Heart left ventricle (tissue), 13 donors: ENCODE data around the gene ZNF578.
"Not testable (repeated sequence)": the region's sequence is repeated elsewhere in the genome, so short reads cannot be mapped to it uniquely, and the experiment has no call there.

Source experiments
- POLR2A ChIP-seq, 2 donors: fragments of 450-650 bp; IDR thresholded peaks; one replicate each; pipeline ENCODE4 v1.6.1; 2017; ENCODE audit warnings: antibody characterized with exemption in 2 of 2, mild to moderate bottlenecking in 2 of 2, moderate library complexity in 2 of 2
- TF ChIP-seq, protein P1 (sequence below), 12 donors: fragments of 200-600 bp; sonication (generic) in 4 of 12; IDR thresholded peaks; one replicate each; pipeline versions ENCODE4 v1.5.0 to v1.8.0; 2018 to 2022; ENCODE audit warnings: antibody characterized with exemption in 12 of 12, mild to moderate bottlenecking in 5 of 12
- donor health status: ischemic (EF 13 %, LVEDD 7.1; RV severe dilation, severe dysfunction).
- donor health status: DM: no; HTN: yes; CAD: no.
- donor health status: DM: no; HTN: no; CAD: no.
- donor health status: ischemic (EF 25% LVEDD 6.9; RV normal size, moderate dysfunction).
- donor health status: ischemic (EF 25% LVEDD 5.7; RV mildly dilated, moderate dysfunction).
- donor health status: ischemic (EF 35%, LVEDD 5.7; RV mildly dilated, moderate dysfunction).
- donor health status: nonischemic (EF 11% LVEDD 7.7; RV severe dilation, severe dysfunction).
- donor health status: DM: yes; HTN: yes; CAD: no.
- donor health status: PGD.
- donor health status: ischemic (EF 29% LVEDD 5.4; RV normal size, mild dysfunction).
- donor health status: nonischemic (EF 23%, LVEDD 6.1; RV moderate dilation, normal function).

DNA sequence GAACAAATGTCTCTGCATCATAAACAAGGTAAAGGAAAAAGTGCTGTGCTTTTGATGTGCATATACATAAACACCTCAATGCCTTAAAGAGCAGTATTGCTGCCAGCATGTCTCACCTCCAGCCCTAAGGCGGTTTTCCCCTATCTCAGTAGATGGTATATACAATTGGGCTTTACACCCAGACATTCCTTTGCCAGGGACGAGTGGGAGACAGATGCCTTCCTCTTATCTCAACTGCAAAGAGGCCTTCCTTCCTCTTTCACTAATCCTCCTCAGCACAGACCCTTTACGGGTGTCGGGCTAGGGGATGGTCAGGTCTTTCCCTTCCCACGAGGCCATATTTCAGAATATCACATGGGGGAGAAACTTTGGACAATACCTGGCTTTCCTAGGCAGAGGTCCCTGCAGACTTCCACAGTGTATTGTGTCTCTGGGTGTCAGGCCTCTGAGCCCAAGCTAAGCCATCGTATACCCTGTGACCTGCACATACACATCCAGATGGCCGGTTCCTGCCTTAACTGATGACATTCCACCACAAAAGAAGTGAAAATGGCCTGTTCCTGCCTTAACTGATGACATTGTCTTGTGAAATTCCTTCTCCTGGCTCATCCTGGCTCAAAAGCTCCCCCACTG, 30.9 kb downstream of the ZNF578 start:
- TF ChIP-seq POLR2A (IDR thresholded peaks at IDR 0.05) = not testable (repeated sequence)
- TF ChIP-seq, protein P1, sequence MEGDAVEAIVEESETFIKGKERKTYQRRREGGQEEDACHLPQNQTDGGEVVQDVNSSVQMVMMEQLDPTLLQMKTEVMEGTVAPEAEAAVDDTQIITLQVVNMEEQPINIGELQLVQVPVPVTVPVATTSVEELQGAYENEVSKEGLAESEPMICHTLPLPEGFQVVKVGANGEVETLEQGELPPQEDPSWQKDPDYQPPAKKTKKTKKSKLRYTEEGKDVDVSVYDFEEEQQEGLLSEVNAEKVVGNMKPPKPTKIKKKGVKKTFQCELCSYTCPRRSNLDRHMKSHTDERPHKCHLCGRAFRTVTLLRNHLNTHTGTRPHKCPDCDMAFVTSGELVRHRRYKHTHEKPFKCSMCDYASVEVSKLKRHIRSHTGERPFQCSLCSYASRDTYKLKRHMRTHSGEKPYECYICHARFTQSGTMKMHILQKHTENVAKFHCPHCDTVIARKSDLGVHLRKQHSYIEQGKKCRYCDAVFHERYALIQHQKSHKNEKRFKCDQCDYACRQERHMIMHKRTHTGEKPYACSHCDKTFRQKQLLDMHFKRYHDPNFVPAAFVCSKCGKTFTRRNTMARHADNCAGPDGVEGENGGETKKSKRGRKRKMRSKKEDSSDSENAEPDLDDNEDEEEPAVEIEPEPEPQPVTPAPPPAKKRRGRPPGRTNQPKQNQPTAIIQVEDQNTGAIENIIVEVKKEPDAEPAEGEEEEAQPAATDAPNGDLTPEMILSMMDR (IDR thresholded peaks at IDR 0.05) = not testable (repeated sequence)
